Measurements from ENCODE around the gene PRUNE2. TPM values are rescaled to one million over a fixed set of nuclear protein-coding genes. Genes with fewer than 3 reads are reported as not detected.

The PRUNE2 gene
- total and polyA plus RNA-seq, 2 of the 8 experiments (the other 6 are each of a cell fraction or from before 2014, with no cell fraction given) = 5.5 to 13.3 TPM

GRCh38 chr9:76707510-76707909 is 198.4 kb downstream of the PRUNE2 start:
- no peaks in the 10 kb centered on the region for H3K23me2 ChIP-seq (ENCODE audit: low read depth, low read length)
- no peak overlapping the region for H3K27ac ChIP-seq (ENCODE audit: low read depth, low read length)
- WGBS, 2 experiments (ENCODE audit: extremely low coverage in 1 of 2, insufficient coverage in 1 of 2, insufficient read length in 1 of 2, insufficient replicate concordance in 2 of 2, low coverage in 1 of 2, low lambda C conversion rate in 2 of 2, missing lambda C conversion rate in 1 of 2) = 93% methylated on average over 6 of the region's 6 CpGs; no CpG with 5 or more reads in 1 of the 2 experiments
- CTCF ChIA-PET (ENCODE audit: partially characterized antibody) = interaction anchor here (0.5 to 9.6 kb wide), 7 partner anchors 11 to 260 kb away, joined by 3 to 168 read pairs (median 3); no protein-coding TSS in a partner anchor
- H4K20me1 ChIP-seq (replicated peaks in 1 of 2; ENCODE audit: control insufficient read depth in 1 of 2, insufficient read depth in 2 of 2, low read length in 2 of 2) = no peaks in the 10 kb centered on the region
- H3K4me3 ChIP-seq (ENCODE audit: extremely low read depth in 1 of 4, insufficient read depth in 2 of 4, low read depth in 3 of 4, low read length in 4 of 4) = no peak overlapping the region
- H3K27me3 ChIP-seq (replicated peaks in 1 of 4; ENCODE audit: control insufficient read depth in 3 of 4, extremely low read depth in 1 of 4, insufficient read depth in 3 of 4, low read length in 3 of 4) = no peaks in the 10 kb centered on the region
- no peaks in the 10 kb centered on the region for H3K79me2 ChIP-seq (ENCODE audit: control insufficient read depth in 1 of 2, insufficient read depth in 2 of 2, low read length in 2 of 2)
- FAIRE-seq (no peak), DNase-seq (ENCODE audit: low read depth in 1 of 2, low spot score in 2 of 2) (no peak)
- H3K18ac ChIP-seq (ENCODE audit: extremely low read depth, low read length) = no peak overlapping the region
- POLR2A ChIA-PET (ENCODE audit: partially characterized antibody) = no interaction called here
- no peak overlapping the region for H2BK120ac ChIP-seq (replicated peaks; ENCODE audit: low read depth, low read length)
- no peaks in the 10 kb centered on the region for H3K9me3 ChIP-seq (ENCODE audit: insufficient read depth in 2 of 2, low read depth in 1 of 2, low read length in 1 of 2)
- H2BK15ac ChIP-seq (ENCODE audit: low read length) = no peak overlapping the region
- no peak overlapping the region for H4K8ac ChIP-seq (ENCODE audit: extremely low read depth, insufficient read depth, low read length)
- H2AFZ ChIP-seq (ENCODE audit: low read length) = no peak overlapping the region
- H3K23ac ChIP-seq (ENCODE audit: insufficient read length) = no peak overlapping the region
- no peaks in the 10 kb centered on the region for H3K36me3 ChIP-seq (ENCODE audit: control insufficient read depth in 2 of 4, insufficient read depth in 4 of 4, low read length in 3 of 4)
- no peak overlapping the region for H3K4ac ChIP-seq (replicated peaks; ENCODE audit: insufficient read length, low read depth, low read length)
- H3K56ac ChIP-seq (replicated peaks; ENCODE audit: insufficient read length, low read depth, low read length) = no peak overlapping the region
- H2BK12ac ChIP-seq (ENCODE audit: low read depth, low read length) = no peak overlapping the region
- no peak overlapping the region for H2BK5ac ChIP-seq (ENCODE audit: low read depth, low read length)
- H4K5ac ChIP-seq (ENCODE audit: insufficient read length, low read depth, low read length) = no peak overlapping the region
- no peaks in the 10 kb centered on the region for H3K79me1 ChIP-seq (ENCODE audit: low read depth, low read length)
- H2AK5ac ChIP-seq (ENCODE audit: low read depth, low read length) = no peak overlapping the region
- H3K9ac ChIP-seq (replicated peaks in 1 of 4; ENCODE audit: extremely low read depth in 1 of 4, low read depth in 3 of 4, low read length in 3 of 4) = no peak overlapping the region
- H4K91ac ChIP-seq (replicated peaks; ENCODE audit: insufficient read length, low read length) = no peak overlapping the region
- H3K4me2 ChIP-seq (ENCODE audit: insufficient read depth in 1 of 2, low read depth in 2 of 2, low read length in 2 of 2) = no peak overlapping the region
- no peak overlapping the region for H2BK20ac ChIP-seq (ENCODE audit: low read length)
- no peak overlapping the region for H3K14ac ChIP-seq (ENCODE audit: insufficient read length)
- H3K4me1 ChIP-seq (replicated peaks in 1 of 4; ENCODE audit: control insufficient read depth in 3 of 4, insufficient read depth in 4 of 4, low read length in 3 of 4) = no peaks in the 10 kb centered on the region
- TF ChIP-seq ATF3 (IDR thresholded peaks at IDR 0.05; ENCODE audit: insufficient read depth, low read depth, low read length) (no peak), HDAC6 (IDR thresholded peaks at IDR 0.05; ENCODE audit: low read depth, low read length) (no peak), CREB1 (IDR thresholded peaks at IDR 0.05) (no peak), RFX5 (IDR thresholded peaks at IDR 0.05; ENCODE audit: borderline replicate concordance, low read depth, low read length) (no peak), GTF2F1 (IDR thresholded peaks at IDR 0.05; ENCODE audit: borderline replicate concordance, low read depth, low read length) (no peak), TAF1 (IDR thresholded peaks at IDR 0.05; ENCODE audit: low read depth, low read length) (no peak), MAFK (IDR thresholded peaks at IDR 0.05; ENCODE audit: low read depth, low read length) (no peak), ASH2L (IDR thresholded peaks at IDR 0.05; ENCODE audit: low read length) (no peak), SIRT6 (IDR thresholded peaks at IDR 0.05; ENCODE audit: low read length) (no peak), MAX (IDR thresholded peaks at IDR 0.05) (no peak), POU5F1 (IDR thresholded peaks at IDR 0.05; ENCODE audit: low read depth, low read length) (no peak), JUND (IDR thresholded peaks at IDR 0.05; ENCODE audit: low read length) (no peak), TCF12 (IDR thresholded peaks at IDR 0.05; ENCODE audit: low read depth, low read length) (no peak), POLR2A (IDR thresholded peaks at IDR 0.05; ENCODE audit: control extremely low read depth in 1 of 2, low read depth in 2 of 2, low read length in 2 of 2) (no peak), USF2 (IDR thresholded peaks at IDR 0.05; ENCODE audit: low read length) (no peak)

Measured in H1 (cell line).